HG03469 (cell line): ENCODE data around the gene SEC11A.
"Not testable (repeated sequence)": the region's sequence is repeated elsewhere in the genome, so short reads cannot be mapped to it uniquely, and the experiment has no call there.

Experiments used
- ATAC-seq: cut with Tn5 transposase; IDR thresholded peaks from one replicate; pipeline ENCODE4 v1.9.1; 2021; ENCODE audit warnings: mild to moderate bottlenecking, moderate library complexity, moderate number of reproducible peaks; ENCODE audit not compliant: unreplicated experiment

SEC11A gene

GRCh38 chr15:84645496-84645895, 70.4 kb downstream of the SEC11A start:
- no peak for ATAC-seq

GRCh38 chr15:84643838-84644237, 72.1 kb downstream of the SEC11A start:
- no peak for ATAC-seq

GRCh38 chr15:84642640-84643039, 73.3 kb downstream of the SEC11A start:
- not testable (repeated sequence) for ATAC-seq

- ATAC-seq: not testable (repeated sequence)
Measured at GRCh38 chr15:84641871-84642270, 74.1 kb downstream of the SEC11A start.

- ATAC-seq: no peak
Measured at GRCh38 chr15:84638103-84638502, 77.8 kb downstream of the SEC11A start.

- ATAC-seq: no peak
Measured at GRCh38 chr15:84634228-84634837, 81.6 kb downstream of the SEC11A start.

- ATAC-seq: peak; percentile 30
Measured at GRCh38 chr15:84633311-84634227, 82.4 kb downstream of the SEC11A start.

GRCh38 chr15:84631706-84632272, 84.2 kb downstream of the SEC11A start:
- ATAC-seq: no peak

GRCh38 chr15:84629033-84629432, 86.9 kb downstream of the SEC11A start:
- no peak for ATAC-seq

- ATAC-seq: no peak
Measured at GRCh38 chr15:84625123-84625522, 90.8 kb downstream of the SEC11A start.

- ATAC-seq: no peak
Measured at GRCh38 chr15:84624359-84624758, 91.6 kb downstream of the SEC11A start.

- no peak for ATAC-seq
Measured at GRCh38 chr15:84621358-84621979, 94.5 kb downstream of the SEC11A start.

GRCh38 chr15:84620626-84621025, 95.3 kb downstream of the SEC11A start:
- no peak for ATAC-seq
